Endothelial cell of umbilical vein (primary cell): Measurements from ENCODE around the gene S100A9. TPM values are rescaled to one million over a fixed set of nuclear protein-coding genes. Genes with fewer than 3 reads are reported as not detected.

Source experiments
- BruUV-seq: library from RNA; stranded (reverse); fragments of 400-500 nt; replicated peaks from 2 replicates; lab custom pipeline; 2021; lab: Mats Ljungman, UMichigan
- CTCF ChIA-PET: fragments of 300-600, 350-600 bp; sonication (Branson Sonifier 250); formaldehyde crosslinking; loops from one replicate; lab custom pipeline; 2021; ENCODE audit warnings: antibody characterized with exemption, inconsistent platforms; lab: Charles Lee
- POLR2A ChIA-PET: fragments of 300-600, 350-600 bp; sonication (Branson Sonifier 250); formaldehyde crosslinking; loops from one replicate; lab custom pipeline; 2021; ENCODE audit warnings: antibody characterized with exemption, inconsistent platforms; lab: Charles Lee
- DNase-seq: peaks from one replicate; pipeline ENCODE4 v3.0.0-alpha.2; 2011; ENCODE audit warnings: low read depth, low spot score
- FAIRE-seq: peaks from 2 replicates; lab custom pipeline; 2011; peaks lifted over from hg19 to GRCh38; lab: Jason Lieb, UNC
- H2AFZ ChIP-seq: 2 replicates; pipeline ENCODE4 v1.6.0; 2012; ENCODE audit warnings: low read depth, low read length, control low read depth, inconsistent platforms
- H3K27ac ChIP-seq: 2 replicates; pipeline ENCODE4 v1.5.1; 2011; ENCODE audit warnings: low read depth, mild to moderate bottlenecking, control low read depth, low read length, moderate library complexity; ENCODE audit not compliant: insufficient read depth
- H3K27me3 ChIP-seq, 2 experiments: 2 replicates each; pipeline versions ENCODE4 v1.6.0 to v1.6.1; 2011; ENCODE audit warnings: low read length in 2 of 2, mixed read lengths in 1 of 2; ENCODE audit not compliant: control insufficient read depth in 2 of 2, insufficient read depth in 2 of 2
- H3K36me3 ChIP-seq, 2 experiments: 2 replicates in 1 of 2; 3 replicates in 1 of 2; pipeline ENCODE4 v1.5.1; 2011; ENCODE audit warnings: low read length in 2 of 2, mild to moderate bottlenecking in 1 of 2, moderate library complexity in 1 of 2; ENCODE audit not compliant: control insufficient read depth in 2 of 2, insufficient read depth in 2 of 2; ENCODE audit errors: extremely low read depth in 1 of 2
- H3K4me1 ChIP-seq: 3 replicates; pipeline ENCODE4 v1.5.1; 2011; ENCODE audit warnings: mild to moderate bottlenecking, low read length; ENCODE audit not compliant: control insufficient read depth, insufficient read depth; ENCODE audit errors: extremely low read depth
- H3K4me2 ChIP-seq: 2 replicates; pipeline ENCODE4 v1.6.1; 2011; ENCODE audit warnings: low read length, control low read depth, mixed read lengths; ENCODE audit not compliant: insufficient read depth
- H3K4me3 ChIP-seq, 3 experiments: fragments of 200-600 bp in 1 of 3; sonication (generic), shearing (Covaris generic) in 1 of 3; replicated peaks in 1 of 3; 2 replicates each; pipeline ENCODE4 v1.5.1; 2011 to 2016; ENCODE audit warnings: control low read depth in 3 of 3, low read length in 3 of 3, mild to moderate bottlenecking in 2 of 3, inconsistent platforms in 1 of 3, low read depth in 1 of 3, moderate library complexity in 1 of 3; ENCODE audit not compliant: insufficient read depth in 1 of 3
- H3K79me2 ChIP-seq: 2 replicates; pipeline ENCODE4 v1.6.0; 2012; ENCODE audit warnings: low read length, inconsistent platforms; ENCODE audit not compliant: control insufficient read depth, insufficient read depth
- H3K9ac ChIP-seq: replicated peaks from 2 replicates; pipeline ENCODE3; 2011; ENCODE audit warnings: low read length, control low read depth; ENCODE audit not compliant: insufficient read depth; ENCODE audit errors: extremely low read depth
- H3K9me1 ChIP-seq: replicated peaks from 3 replicates; pipeline ENCODE4 v1.6.0; 2011; ENCODE audit warnings: mild to moderate bottlenecking, low read length; ENCODE audit not compliant: control insufficient read depth, insufficient read depth; ENCODE audit errors: extremely low read depth
- H3K9me3 ChIP-seq: replicated peaks from 2 replicates; pipeline ENCODE4 v1.5.1; 2012; ENCODE audit warnings: low read length, inconsistent platforms; ENCODE audit not compliant: control insufficient read depth, insufficient read depth
- H4K20me1 ChIP-seq: replicated peaks from 2 replicates; pipeline ENCODE3; 2011; ENCODE audit warnings: mild to moderate bottlenecking, low read length; ENCODE audit not compliant: control insufficient read depth, insufficient read depth; ENCODE audit errors: extremely low read depth
- CTCF ChIP-seq, 2 donors: IDR thresholded peaks; 1 replicate in 1 of 2; 2 replicates in 1 of 2; pipeline ENCODE4 v1.5.1; 2011; ENCODE audit warnings: low read length in 2 of 2, mild to moderate bottlenecking in 2 of 2, moderate library complexity in 2 of 2, control low read depth in 1 of 2, inconsistent platforms in 1 of 2, low read depth in 1 of 2; ENCODE audit not compliant: insufficient read depth in 1 of 2; ENCODE audit errors: extremely low read depth in 1 of 2
- EZH2 ChIP-seq: IDR thresholded peaks from 2 replicates; pipeline ENCODE4 v1.6.1; 2012; ENCODE audit warnings: borderline replicate concordance, low read depth, mild to moderate bottlenecking, moderate library complexity, low read length, inconsistent platforms; ENCODE audit not compliant: severe bottlenecking
- FOS ChIP-seq: IDR thresholded peaks from 2 replicates; pipeline ENCODE4 v1.6.1; 2011; ENCODE audit warnings: mild to moderate bottlenecking, low read length, moderate library complexity, borderline replicate concordance; ENCODE audit not compliant: insufficient read depth
- GATA2 ChIP-seq: IDR thresholded peaks from 2 replicates; pipeline ENCODE4 v1.7.0; 2011; ENCODE audit warnings: low read depth, mild to moderate bottlenecking, moderate library complexity, mixed read lengths, low read length; ENCODE audit not compliant: insufficient read length, insufficient read depth
- JUN ChIP-seq: IDR thresholded peaks from 2 replicates; pipeline ENCODE4 v1.6.1; 2011; ENCODE audit warnings: borderline replicate concordance, low read depth; ENCODE audit not compliant: insufficient read length, insufficient read depth
- MAX ChIP-seq: IDR thresholded peaks from 2 replicates; pipeline ENCODE4 v1.6.1; 2011; ENCODE audit not compliant: insufficient read depth, insufficient read length
- MYC ChIP-seq: IDR thresholded peaks from one replicate; pipeline ENCODE4 v1.6.1; 2011; ENCODE audit warnings: mild to moderate bottlenecking, low read depth, low read length
- POLR2A ChIP-seq: IDR thresholded peaks from 2 replicates; pipeline ENCODE4 v1.6.1; 2012; ENCODE audit warnings: low read depth, mild to moderate bottlenecking, control low read depth, low read length
- POLR2AphosphoS5 ChIP-seq: IDR thresholded peaks from 2 replicates; pipeline ENCODE4 v1.6.1; 2012; ENCODE audit warnings: low read depth, mild to moderate bottlenecking, control low read depth, low read length, moderate library complexity; ENCODE audit not compliant: insufficient read depth
- dilution Hi-C: fragments of 300-500 bp; cut with MboI; formaldehyde crosslinking; loops from one replicate; pipeline ENCODE4 v1.15.0; 2019; ENCODE audit warnings: low sequenced_read_pairs; ENCODE audit not compliant: extremely low pct_ligation_motif_present
- intact Hi-C: fragments of 100-400 bp; cut with micrococcal nuclease; formaldehyde crosslinking; loops from one replicate; pipeline ENCODE4 v1.10.0; 2022
- polyA plus RNA-seq, 4 experiments: library from polyadenylated mRNA; depleted of rRNA in 3 of 4; stranded (reverse) in 3 of 4; unstranded in 1 of 4; fragments of >200 nt; gene quantifications; 2 replicates each; pipeline versions ENCODE4 v1.2.1 to v1.2.3, GENCODE V29; 2011 to 2012; ENCODE audit warnings: missing spikeins in 1 of 4
- total RNA-seq: library from RNA; stranded (reverse); gene quantifications from 2 replicates; pipeline ENCODE4 v1.2.3, GENCODE V29; 2021

The S100A9 gene
- total and polyA plus RNA-seq, 2 donors (not counting 3 experiments of a cell fraction or from before 2014, with no cell fraction given), result not detected

GRCh38 chr1:153395776-153396175 is 38.1 kb downstream of the S100A9 start:
- H3K9me3 ChIP-seq, result no peaks in the 10 kb centered on the region
- no peak overlapping the region for H3K4me2 ChIP-seq
- H3K27me3 ChIP-seq, result peaks cover 0 to 1% of the 10 kb centered on the region in 2 experiments
- no peak overlapping the region for H3K4me3 ChIP-seq
- no peaks in the 10 kb centered on the region for H4K20me1 ChIP-seq
- no peaks in the 10 kb centered on the region for H3K9me1 ChIP-seq
- dilution Hi-C loops, result no loop called here
- intact Hi-C loops, result no loop called here
- H2AFZ ChIP-seq, result no peak overlapping the region
- no TSS peak for BruUV-seq
- FAIRE-seq (no peak), DNase-seq (no peak)
- H3K79me2 ChIP-seq, result no peaks in the 10 kb centered on the region
- no peaks in the 10 kb centered on the region for H3K36me3 ChIP-seq
- no peaks in the 10 kb centered on the region for H3K4me1 ChIP-seq
- ChIA-PET POLR2A (no interaction called here), CTCF (interaction anchor here (1.2 kb wide), 1 partner anchor 9 kb away, joined by 3 read pairs; no protein-coding TSS in a partner anchor)
- TF ChIP-seq MAX, result no peak
- no peak for TF ChIP-seq GATA2
- TF ChIP-seq FOS, result no peak
- TF ChIP-seq EZH2, result no peak
- TF ChIP-seq POLR2AphosphoS5, result no peak
- no peak for TF ChIP-seq JUN
- TF ChIP-seq CTCF (IDR thresholded peaks at IDR 0.05; ENCODE audit: extremely low read depth in 1 of 2, insufficient read depth in 1 of 2, low read depth in 1 of 2, low read length in 2 of 2), result no peak
- no peak for TF ChIP-seq MYC
- TF ChIP-seq POLR2A, result no peak
- no peak overlapping the region for H3K9ac ChIP-seq
- H3K27ac ChIP-seq, result no peak overlapping the region
